Thyroid gland (tissue), 4 donors: ENCODE measurements around the gene MUC20.
"Not testable (repeated sequence)": the region's sequence is repeated elsewhere in the genome, so short reads cannot be mapped to it uniquely, and the experiment has no call there.

Experiments
- CTCF ChIP-seq, 6 experiments: fragments of 200-600 bp in 3 of 6; fragments of 450-650 bp in 3 of 6; sonication (generic) in 3 of 6; IDR thresholded peaks; one replicate each; pipeline ENCODE4 v1.5.1; 2016 to 2019; ENCODE audit warnings: antibody characterized with exemption in 6 of 6, mild to moderate bottlenecking in 2 of 6, inconsistent platforms in 1 of 6, moderate library complexity in 1 of 6
- POLR2A ChIP-seq, 2 donors: fragments of 450-650 bp; IDR thresholded peaks; one replicate each; pipeline ENCODE4 v1.6.1; 2017; ENCODE audit warnings: antibody characterized with exemption in 2 of 2, mild to moderate bottlenecking in 2 of 2, moderate library complexity in 1 of 2

- TF ChIP-seq POLR2A, CTCF (IDR thresholded peaks at IDR 0.05): not testable (repeated sequence)
Observed at GRCh38 chr3:195722139-195722995, 1.6 kb downstream of the MUC20 start.
